GM12875 (cell line): ENCODE results near the gene BIRC2.
A peak's percentile ranks its signal among the peaks of the same experiment; 100 is the strongest.
"Not testable (repeated sequence)": the region's sequence is repeated elsewhere in the genome, so short reads cannot be mapped to it uniquely, and the experiment has no call there.

ENCODE experiments used
- H3K4me3 ChIP-seq: one replicate; pipeline ENCODE4 v1.5.1; 2011; ENCODE audit warnings: low read depth, low read length, control low read depth
- TF ChIP-seq, protein P1 (sequence below): IDR thresholded peaks from 2 replicates; pipeline ENCODE4 v1.5.1; 2011; ENCODE audit warnings: low read depth, mild to moderate bottlenecking, control low read depth, inconsistent platforms, low read length, moderate library complexity, borderline replicate concordance; ENCODE audit not compliant: insufficient read depth

The BIRC2 gene

GRCh38 chr11:102346748-102347461, at the start of gene BIRC2:
Gene BIRC2 (plus strand): TSS chr11:102347214. CDS start chr11:102349855, 2,641 bp downstream.
- TF ChIP-seq, protein P1, sequence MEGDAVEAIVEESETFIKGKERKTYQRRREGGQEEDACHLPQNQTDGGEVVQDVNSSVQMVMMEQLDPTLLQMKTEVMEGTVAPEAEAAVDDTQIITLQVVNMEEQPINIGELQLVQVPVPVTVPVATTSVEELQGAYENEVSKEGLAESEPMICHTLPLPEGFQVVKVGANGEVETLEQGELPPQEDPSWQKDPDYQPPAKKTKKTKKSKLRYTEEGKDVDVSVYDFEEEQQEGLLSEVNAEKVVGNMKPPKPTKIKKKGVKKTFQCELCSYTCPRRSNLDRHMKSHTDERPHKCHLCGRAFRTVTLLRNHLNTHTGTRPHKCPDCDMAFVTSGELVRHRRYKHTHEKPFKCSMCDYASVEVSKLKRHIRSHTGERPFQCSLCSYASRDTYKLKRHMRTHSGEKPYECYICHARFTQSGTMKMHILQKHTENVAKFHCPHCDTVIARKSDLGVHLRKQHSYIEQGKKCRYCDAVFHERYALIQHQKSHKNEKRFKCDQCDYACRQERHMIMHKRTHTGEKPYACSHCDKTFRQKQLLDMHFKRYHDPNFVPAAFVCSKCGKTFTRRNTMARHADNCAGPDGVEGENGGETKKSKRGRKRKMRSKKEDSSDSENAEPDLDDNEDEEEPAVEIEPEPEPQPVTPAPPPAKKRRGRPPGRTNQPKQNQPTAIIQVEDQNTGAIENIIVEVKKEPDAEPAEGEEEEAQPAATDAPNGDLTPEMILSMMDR: peak; percentile 93
- peak within 1 kb of the TSS; percentile 79 for H3K4me3 ChIP-seq

GRCh38 chr11:102300837-102301236, 46.2 kb upstream of the BIRC2 start:
- H3K4me3 ChIP-seq: not testable (repeated sequence)

DNA sequence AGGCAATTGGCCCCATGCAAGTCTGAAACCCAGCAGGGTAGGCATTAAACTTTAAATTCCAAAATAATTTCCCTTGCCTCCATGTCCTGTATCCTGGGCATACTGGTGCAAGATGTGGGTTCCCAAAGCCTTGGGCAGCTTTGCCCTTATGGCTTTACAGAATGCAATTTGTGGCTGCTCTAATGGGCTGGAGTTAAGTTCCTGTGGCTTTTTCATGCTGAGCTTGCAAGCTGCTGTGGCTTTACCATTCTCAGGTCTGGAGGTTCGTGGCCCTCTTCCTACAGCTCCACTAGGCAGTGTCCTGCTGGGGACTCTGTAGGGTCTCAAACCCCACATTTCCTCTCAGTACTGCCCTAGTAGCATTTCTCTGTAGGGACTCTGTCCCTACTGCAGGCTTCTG, 44.8 kb upstream of the BIRC2 start:
- TF ChIP-seq, protein P1: no peak
- no peak overlapping the region for H3K4me3 ChIP-seq

DNA sequence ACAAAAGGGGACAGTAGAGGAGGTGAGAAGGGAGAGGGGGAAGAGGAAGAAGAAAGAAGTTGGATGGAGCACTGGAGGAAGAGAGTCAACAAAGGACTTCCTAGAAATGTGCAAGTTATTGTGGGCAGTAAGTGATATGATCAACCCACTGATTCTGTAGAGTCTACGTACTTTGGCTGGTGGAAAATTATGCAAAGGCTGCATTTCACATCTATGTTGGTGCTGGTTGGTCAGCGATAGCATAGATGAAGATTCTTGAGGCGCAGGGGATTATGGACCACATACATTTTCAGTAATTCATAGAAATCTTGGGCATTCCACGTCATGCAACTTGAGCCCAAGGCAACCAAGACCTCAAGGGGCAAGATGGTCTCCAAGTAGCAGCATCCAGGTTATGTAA, 42.3 kb upstream of the BIRC2 start:
- H3K4me3 ChIP-seq: no peak overlapping the region
- TF ChIP-seq, protein P1: no peak

DNA sequence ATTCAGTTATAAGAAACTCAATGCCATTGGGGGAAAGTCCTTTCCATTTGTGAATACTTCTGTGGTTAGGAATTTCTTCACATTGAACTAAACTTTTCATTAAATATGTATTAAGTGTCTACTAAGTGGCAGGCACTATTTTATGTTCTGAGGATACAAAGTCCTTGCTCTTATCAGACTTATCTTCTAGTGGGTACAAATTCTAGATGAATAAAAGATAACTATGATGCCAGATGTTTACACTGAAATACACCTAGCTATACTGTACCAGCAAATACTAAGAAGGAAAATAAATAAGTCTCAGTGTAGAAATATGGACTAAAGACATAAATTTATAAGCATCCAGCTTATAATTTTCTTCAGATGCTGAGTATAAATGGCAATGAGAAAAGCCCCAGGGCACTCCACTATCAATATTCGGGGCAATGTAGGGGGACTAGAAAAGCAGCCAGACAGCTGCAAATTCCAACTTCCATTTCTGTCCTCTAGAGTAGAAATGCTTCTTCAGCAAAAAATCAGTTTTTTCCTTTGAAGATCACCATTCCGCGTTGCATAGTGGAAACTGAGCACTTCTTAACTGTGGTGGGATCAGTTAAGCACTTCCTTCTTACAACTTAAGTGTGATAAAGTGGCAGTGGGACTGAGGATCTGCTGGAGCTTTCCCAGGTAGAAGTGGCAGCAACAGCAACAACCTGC, 41.5 kb upstream of the BIRC2 start:
- no peak overlapping the region for H3K4me3 ChIP-seq
- TF ChIP-seq, protein P1: no peak

DNA sequence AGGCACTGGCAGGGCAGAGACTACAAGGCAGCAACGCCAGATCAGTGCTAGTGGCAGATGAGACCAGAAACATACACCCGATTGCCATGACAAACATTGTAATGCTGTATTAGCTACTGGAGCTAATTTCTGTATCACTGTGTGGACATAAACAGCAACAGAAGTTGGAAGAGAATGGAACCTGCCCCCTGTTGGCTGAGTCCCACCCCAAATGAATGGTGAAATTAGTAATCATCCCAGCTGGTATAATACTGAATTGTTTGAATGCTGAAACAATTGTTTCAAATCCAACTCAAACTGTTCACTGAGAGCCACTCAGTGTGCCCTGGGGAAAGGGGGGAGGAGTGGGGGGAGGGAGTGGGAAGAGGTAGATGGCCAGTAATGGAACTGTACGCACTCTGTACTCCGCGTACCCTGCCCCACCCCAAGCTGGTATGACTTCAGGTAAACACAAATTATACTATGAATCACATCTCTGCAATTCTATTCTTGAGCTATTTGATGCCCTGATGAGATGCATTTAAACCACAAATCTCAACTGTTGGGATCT, 40.9 kb upstream of the BIRC2 start:
- H3K4me3 ChIP-seq: no peak overlapping the region
- TF ChIP-seq, protein P1: no peak

GRCh38 chr11:102306817-102307726, 39.9 kb upstream of the BIRC2 start:
- no peak overlapping the region for H3K4me3 ChIP-seq
- TF ChIP-seq, protein P1: no peak
